HG03060 (cell line): ENCODE data around the gene SH2D2A.

Source experiments
- ATAC-seq: cut with Tn5 transposase; IDR thresholded peaks from one replicate; pipeline ENCODE4 v1.9.1; 2021; ENCODE audit warnings: low read depth, moderate number of reproducible peaks; ENCODE audit not compliant: unreplicated experiment

SH2D2A gene

GRCh38 chr1:156848461-156849150, 32.0 kb upstream of the SH2D2A start:
- no peak for ATAC-seq

- no peak for ATAC-seq
Observed at GRCh38 chr1:156847591-156848460, 31.2 kb upstream of the SH2D2A start.

- ATAC-seq = no peak
Observed at GRCh38 chr1:156846643-156847042, 30.0 kb upstream of the SH2D2A start.

- no peak for ATAC-seq
Observed at GRCh38 chr1:156845953-156846545, 29.4 kb upstream of the SH2D2A start.

- ATAC-seq = no peak
Observed at GRCh38 chr1:156845055-156845952, 28.7 kb upstream of the SH2D2A start.

GRCh38 chr1:156844638-156845037, 28.0 kb upstream of the SH2D2A start:
- ATAC-seq = no peak

- ATAC-seq = no peak
Observed at GRCh38 chr1:156844102-156844501, 27.5 kb upstream of the SH2D2A start.

GRCh38 chr1:156842618-156843300, 26.1 kb upstream of the SH2D2A start:
- no peak for ATAC-seq

GRCh38 chr1:156841295-156841855, 24.7 kb upstream of the SH2D2A start:
- ATAC-seq = no peak

- ATAC-seq = no peak
Observed at GRCh38 chr1:156840898-156841279, 24.2 kb upstream of the SH2D2A start.

GRCh38 chr1:156840186-156840897, 23.7 kb upstream of the SH2D2A start:
- no peak for ATAC-seq

GRCh38 chr1:156839426-156840109, 22.9 kb upstream of the SH2D2A start:
- no peak for ATAC-seq

- no peak for ATAC-seq
Observed at GRCh38 chr1:156838972-156839371, 22.3 kb upstream of the SH2D2A start.

- ATAC-seq = no peak
Observed at GRCh38 chr1:156836892-156837291, 20.2 kb upstream of the SH2D2A start.

- ATAC-seq = no peak
Observed at GRCh38 chr1:156836041-156836654, 19.5 kb upstream of the SH2D2A start.

- no peak for ATAC-seq
Observed at GRCh38 chr1:156834322-156834721, 17.7 kb upstream of the SH2D2A start.

GRCh38 chr1:156833603-156834002, 17.0 kb upstream of the SH2D2A start:
- no peak for ATAC-seq

- no peak for ATAC-seq
Observed at GRCh38 chr1:156832434-156832833, 15.8 kb upstream of the SH2D2A start.
